ENCODE measurements around the gene ITIH4.

- TF ChIP-seq, protein P1, sequence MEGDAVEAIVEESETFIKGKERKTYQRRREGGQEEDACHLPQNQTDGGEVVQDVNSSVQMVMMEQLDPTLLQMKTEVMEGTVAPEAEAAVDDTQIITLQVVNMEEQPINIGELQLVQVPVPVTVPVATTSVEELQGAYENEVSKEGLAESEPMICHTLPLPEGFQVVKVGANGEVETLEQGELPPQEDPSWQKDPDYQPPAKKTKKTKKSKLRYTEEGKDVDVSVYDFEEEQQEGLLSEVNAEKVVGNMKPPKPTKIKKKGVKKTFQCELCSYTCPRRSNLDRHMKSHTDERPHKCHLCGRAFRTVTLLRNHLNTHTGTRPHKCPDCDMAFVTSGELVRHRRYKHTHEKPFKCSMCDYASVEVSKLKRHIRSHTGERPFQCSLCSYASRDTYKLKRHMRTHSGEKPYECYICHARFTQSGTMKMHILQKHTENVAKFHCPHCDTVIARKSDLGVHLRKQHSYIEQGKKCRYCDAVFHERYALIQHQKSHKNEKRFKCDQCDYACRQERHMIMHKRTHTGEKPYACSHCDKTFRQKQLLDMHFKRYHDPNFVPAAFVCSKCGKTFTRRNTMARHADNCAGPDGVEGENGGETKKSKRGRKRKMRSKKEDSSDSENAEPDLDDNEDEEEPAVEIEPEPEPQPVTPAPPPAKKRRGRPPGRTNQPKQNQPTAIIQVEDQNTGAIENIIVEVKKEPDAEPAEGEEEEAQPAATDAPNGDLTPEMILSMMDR (IDR thresholded peaks at IDR 0.05; ENCODE audit: low read depth, low read length, poor library complexity, severe bottlenecking): no peak
- TF ChIP-seq EZH2phosphoT487 (IDR thresholded peaks at IDR 0.05; ENCODE audit: borderline replicate concordance, low read length): no peak
These were observed 56.3 kb downstream of the ITIH4 start for GRCh38 chr3:52774066-52774713.

Data from DOHH2 (cell line).